GM18861 (cell line): Measurements from ENCODE around the gene STXBP1.

Experiments
- ATAC-seq: cut with Tn5 transposase; IDR thresholded peaks from one replicate; pipeline ENCODE4 v1.9.1; 2021; ENCODE audit not compliant: unreplicated experiment

The STXBP1 gene

DNA sequence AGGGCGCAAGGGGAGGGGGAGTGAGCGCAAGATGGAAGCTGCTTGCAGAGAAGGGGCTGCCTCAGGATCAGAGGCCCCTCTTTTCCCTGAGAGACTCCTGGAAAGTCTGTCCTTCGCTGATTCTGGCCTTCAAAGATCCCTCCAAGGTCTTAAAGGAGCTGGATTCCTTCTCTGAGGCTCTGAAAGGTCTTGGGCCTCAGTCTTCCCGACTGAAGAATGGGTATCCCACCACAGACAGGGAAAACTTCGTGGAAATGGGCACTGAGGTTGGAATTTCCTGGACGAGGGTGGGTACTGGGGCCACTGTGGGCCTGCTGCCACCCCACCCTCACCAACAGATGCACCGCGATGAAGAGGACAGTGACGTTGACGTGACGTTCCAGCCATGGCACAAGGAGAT is 100.3 kb downstream of the STXBP1 start:
- no peak for ATAC-seq

DNA sequence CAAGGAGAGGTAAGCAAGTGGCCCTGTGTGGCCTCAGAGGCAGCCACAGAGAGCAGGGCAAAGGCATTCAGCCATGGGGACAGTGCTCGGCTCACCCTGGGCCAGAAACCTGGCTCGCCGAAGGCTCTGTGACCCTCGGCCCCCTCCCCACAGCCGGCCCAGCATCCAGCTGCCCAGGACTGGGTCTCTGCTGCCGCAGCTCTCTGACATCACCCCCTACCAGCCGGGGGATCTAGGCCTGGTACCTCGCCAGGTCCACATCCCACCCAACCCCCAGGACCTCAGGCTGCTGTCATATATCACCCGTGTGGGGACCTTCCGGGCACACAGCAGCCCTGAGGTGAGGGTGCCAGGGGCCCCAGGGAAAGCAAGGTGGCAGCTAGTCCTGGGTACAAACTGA is 100.8 kb downstream of the STXBP1 start:
- ATAC-seq, result no peak

DNA sequence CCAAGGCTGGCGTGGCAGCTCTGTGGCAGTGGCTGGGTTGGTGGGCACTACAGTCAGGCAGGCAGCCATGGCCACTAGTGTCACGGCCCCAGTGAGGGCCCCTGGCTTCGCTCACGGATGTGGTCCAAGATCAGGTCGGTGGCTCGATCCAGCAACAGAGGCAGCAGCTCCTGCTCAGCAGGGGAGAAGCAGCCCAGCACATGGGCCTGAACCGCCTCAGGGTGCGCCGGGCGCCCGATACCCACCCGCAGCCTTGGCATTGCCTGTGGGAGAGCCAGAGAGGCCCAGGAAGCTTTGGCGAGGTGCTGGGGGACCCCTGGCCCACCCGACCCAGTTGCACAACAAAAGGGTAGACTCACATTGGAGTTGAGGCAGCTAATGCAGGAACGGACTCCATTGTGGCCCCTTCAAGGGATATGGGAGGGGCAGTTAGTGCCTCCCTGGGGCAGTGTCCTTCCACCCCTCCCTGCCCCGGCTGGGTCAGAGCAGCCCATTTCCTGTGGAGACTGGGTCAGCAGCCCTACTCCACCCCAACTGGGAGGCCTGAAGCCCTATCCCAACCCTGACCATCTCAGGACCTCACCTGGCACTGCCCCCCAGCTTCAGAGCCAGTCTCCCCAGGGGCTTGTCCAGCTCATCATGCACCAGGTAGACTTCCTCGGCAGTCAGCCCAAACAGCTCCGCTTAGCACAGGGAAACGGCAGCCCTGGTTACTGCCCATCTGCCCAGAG is 102.1 kb downstream of the STXBP1 start:
- no peak for ATAC-seq

DNA sequence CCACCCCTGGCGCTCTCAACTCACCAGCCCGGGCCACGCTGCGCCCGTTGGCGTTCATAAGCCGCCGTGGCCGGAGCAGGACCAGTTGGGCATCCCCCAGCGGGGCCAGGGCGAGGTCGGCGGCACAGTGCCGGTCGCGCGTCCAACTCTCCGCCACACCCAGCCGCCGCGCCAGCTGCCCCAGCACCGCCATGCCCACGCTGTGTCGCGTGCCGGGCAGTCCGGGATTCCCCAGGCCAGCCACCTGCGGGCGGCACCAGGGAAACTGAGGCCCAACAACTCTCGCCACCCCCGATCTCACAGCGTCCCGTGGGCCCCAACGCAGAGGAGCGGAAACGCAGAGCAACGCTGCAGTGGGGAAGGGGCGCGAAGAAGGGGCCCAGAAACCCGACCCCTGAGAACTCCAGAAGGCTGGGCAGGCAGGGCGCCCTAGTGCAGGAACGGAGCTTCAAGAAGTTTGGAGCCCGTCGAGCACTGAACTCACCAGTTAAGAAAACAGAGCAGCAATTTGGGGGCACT is 102.9 kb downstream of the STXBP1 start:
- no peak for ATAC-seq

DNA sequence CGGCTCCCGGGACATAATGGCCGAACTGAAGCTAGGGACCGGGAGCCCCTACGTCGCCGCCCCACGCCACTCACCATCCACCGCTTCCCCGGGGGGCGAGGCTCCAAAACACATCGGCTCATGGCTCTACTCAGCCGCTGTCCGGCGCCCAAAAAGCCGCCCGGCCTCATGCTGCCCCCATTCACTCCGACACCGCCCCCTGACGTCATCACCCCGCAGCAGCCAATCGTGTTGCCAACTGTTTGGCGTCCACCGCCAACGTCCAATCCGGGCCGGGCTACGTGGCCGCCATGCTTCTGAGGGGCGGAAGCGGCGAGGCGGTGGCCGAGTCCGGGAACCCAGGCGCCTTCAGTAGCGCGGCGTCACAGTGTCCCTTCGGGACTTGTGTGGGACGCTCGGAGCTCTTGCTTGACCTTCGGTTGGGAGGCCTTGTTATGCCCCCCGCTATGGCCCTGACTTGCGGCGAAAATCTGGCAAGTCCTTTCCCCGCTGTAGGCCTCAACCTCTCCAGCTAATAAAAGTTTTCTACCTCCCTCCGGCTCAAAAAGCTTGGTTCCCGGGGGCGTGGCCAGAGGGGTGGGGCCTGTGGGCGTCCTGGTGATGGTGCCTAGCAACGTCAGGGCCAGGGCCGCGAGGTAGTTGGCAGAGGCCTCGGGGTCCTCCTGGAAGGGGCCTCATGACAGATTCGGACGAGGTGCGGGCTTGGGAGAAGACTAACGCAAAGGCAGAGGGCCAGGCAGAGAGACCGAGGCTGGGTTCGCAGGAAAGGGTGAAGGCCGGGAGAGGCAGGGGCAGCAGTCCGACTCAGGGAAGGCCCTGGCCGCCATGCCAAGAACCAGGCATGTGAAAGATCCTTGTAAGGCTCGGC is 103.6 kb downstream of the STXBP1 start, which contains the start of the genes PTRH1 and TTC16:
Gene PTRH1 (minus strand): TSS at position 194 of the 868 bp plus-strand sequence. CDS start 24 bp downstream, at position 170.
Gene TTC16 (plus strand): TSS at position 610 of the 868 bp plus-strand sequence. CDS start 67 bp downstream, at position 677.
- ATAC-seq, result peak; percentile 85

DNA sequence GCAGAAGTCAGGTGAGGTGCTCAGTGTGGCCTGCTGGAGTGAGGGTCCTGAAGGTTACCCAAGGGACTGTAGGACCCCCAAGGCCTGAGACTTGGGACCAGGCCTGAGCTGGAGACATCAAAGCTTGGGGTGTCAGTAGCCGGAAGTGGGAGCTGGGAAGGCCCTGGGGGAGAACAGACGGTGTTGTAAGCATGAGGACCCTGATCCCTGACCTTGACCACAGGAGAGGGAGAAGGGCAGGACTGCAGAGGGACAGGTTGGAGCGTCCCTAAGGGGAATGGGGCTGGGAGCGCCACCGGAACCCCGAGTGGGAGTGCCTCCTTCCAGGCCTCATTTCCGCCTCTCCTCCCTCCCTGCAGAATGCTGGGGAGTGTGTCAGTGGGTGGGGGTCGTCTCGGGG is 104.3 kb downstream of the STXBP1 start:
- ATAC-seq, result no peak

DNA sequence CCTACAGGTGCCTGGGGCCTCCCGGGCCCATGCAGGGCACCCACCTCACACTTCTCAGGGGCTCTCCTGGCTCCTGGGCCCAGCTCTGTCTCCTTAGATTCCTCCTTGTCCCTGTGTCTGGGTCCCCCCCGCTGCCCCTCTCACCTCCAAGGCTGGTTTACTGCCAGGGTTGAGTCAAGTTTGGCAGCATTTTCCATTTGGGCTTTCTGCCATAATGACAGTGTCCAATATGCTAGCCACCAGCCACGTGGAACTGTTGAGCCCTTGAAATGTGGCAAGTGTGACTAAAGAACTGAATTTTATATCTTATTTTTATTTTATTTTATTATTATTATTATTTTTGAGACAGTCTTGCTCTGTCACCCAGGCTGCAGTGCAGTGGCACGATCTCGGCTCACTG is 105.7 kb downstream of the STXBP1 start:
- no peak for ATAC-seq

DNA sequence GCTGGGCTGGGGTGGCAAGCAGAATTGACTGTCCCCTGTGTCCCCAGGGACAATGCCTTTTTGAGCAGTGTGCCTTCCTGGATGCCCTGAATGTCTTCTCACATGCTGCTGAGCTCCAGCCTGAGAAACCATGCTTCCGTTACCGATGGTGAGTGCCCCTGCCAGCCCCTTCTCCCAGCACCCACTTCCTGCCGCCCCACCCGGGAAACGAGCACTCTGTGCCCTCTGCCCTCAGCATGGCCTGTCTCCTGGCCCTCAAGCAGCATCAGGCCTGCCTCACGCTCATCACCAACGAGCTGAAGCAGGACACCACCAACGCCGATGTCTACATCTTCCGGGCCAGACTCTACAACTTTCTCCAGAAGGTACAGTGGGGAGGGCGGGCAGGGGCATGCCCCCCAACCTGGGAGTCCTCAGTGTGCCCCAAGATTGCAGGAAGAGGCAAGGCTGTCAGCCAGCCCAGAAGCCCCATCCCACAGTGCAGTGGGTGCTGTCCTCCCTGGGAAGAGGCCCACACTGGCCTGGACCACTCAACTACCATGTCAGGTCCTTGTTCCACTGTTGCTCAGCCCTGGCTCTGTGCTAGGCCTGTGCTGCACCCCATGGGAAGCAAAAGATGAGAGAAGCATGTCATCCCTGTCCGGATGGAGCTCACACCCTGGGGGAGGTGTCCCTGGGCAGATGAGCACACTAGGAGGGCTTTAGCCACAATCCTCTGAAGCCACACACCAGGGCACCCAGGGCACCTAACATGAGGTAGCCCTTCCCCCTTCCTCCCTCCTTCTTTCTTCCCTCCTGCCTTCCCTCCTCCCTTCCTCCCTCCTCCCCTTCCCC is 108.2 kb downstream of the STXBP1 start:
- ATAC-seq, result no peak

DNA sequence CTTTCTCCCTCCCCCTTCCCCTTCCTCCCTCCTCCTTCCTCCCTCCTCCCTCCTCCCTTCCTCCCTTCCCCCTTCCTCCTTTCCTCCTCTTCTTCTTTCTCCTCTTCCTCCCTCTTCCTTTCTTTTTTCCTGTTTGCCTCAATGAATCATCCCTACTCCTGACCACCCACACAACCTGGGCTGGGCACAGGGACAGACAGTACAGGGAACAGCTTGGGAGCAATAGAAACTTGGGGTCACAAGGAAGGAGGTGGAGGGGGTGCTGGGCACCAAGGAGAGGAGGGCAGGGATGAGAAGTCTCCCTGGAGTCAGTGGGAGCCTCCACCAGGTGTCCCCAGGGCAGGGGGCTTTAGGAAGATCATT is 108.8 kb downstream of the STXBP1 start:
- ATAC-seq, result no peak

DNA sequence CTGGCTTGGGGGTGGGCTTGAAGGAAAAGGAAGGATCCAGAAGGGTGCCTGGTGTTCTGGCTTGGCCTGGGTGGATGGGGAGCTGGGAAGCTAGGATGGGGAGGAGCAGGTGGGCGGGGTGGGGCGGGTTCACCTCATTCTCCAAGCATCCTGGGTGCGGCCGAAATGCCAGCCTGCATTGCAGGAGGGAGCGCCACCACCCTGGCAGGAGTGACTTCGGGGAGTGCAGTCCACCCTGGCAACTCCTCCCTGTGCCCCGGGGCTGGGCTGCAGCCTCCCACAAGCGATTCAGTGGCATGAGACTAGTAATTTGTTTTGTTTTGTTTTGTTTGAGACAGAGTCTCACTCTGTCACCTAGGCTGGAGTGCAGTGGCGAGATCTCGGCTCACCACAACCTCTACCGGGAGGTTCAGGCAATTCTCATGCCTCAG is 109.3 kb downstream of the STXBP1 start:
- no peak for ATAC-seq

DNA sequence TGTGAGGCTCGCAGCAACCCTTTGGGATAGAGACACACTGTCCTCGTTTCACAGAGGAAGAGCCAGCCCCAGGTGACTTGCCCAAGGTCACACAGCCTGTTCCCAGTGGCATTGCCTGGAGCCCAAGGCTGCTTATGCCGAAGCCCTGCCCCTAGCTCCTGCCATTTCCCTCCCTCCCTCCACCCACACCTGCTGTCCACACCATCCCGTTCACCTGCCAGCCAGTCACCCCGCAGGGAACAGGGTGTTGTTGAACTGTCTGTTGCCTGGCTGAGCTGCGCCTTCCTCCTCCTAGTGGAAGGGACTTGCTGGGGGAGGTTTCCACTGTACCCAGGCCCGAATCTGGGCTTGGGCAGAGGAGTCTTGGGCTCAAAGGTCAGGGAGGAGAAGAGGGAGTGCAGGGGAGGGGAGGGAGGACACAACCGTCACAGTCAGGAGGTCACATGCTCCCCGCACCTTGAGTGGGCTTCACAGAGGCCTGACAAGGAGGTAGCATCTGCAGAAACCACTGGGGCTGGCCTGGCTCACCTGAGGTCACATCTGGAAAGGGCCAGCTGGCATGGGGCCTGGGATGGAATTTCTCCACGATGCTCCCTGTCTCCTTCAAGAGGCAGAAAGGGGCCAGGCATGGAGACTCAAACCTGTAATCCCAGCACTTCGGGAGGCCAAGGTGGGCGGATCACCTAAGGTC is 110.1 kb downstream of the STXBP1 start:
- no peak for ATAC-seq

DNA sequence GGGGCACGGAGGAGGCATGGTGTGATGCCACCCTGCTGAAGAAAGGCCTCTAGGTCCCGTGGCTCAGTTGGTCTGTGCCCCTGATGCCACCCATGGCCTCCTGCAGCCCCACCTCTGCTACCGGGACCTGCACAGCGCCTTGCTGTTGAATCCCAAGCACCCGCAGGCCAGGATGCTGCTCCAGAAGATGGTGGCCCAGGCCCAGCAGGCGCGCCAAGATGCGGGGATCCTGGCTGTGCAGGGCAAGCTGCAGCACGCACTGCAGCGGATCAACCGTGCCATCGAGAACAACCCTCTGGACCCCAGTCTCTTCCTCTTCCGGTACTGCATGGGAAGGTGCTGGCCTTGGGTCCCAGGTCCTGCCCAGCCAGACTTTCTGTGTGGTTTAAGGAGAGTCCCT is 110.9 kb downstream of the STXBP1 start:
- ATAC-seq, result no peak

DNA sequence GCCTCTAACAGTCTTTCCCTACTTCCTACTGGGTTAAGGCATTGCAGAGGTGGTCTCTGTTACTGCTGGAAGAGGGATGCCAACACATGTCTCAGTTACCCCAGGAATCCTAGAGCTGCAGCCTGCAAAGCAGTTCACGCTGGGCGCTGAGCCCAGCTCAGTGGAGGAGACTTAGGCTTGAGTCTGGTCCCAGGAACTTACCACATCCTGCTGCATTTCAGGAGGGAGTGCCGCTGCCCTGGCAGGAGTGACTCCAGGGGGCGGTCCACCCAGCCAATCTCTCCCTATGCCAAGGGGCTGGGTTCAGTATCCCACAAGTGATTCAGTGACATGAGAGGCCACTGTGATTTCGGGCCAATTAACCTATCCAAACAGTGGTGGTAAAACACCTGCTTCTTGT is 111.4 kb downstream of the STXBP1 start:
- ATAC-seq, result no peak

DNA sequence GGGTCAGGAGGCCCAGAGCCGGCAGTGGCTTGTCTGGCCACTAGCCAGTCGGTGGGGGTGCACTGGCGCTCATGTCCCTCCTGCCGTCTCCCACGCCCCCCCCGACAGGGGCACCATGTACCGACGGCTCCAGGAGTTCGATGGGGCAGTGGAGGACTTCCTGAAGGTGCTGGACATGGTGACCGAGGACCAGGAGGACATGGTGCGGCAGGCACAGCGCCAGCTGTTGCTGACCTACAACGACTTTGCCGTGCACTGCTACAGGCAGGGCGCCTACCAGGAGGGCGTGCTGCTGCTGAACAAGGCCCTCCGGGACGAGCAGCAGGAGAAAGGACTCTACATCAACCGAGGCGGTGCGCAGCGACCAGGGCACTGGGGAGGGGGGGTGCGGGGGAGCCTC is 111.9 kb downstream of the STXBP1 start:
- ATAC-seq, result no peak

DNA sequence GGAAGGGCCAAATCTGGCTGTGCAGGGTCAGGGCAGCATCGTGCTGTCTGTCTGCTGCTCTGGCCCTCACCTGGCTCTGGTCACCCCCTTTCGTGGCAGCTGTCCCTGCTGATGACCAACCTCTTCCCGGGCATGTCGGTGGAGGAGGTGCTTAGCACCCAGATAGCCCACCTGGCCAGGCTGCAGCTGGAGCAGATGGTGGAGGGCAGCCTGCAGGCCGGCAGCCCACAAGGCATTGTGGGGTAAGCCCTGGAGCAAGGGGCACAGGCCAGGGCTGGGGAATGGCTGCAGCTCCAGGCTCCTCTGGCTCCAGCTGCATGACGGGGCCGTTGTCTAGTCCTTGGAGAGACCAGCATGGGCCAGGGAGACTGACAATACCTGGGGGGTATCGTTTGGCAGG is 114.8 kb downstream of the STXBP1 start:
- no peak for ATAC-seq

DNA sequence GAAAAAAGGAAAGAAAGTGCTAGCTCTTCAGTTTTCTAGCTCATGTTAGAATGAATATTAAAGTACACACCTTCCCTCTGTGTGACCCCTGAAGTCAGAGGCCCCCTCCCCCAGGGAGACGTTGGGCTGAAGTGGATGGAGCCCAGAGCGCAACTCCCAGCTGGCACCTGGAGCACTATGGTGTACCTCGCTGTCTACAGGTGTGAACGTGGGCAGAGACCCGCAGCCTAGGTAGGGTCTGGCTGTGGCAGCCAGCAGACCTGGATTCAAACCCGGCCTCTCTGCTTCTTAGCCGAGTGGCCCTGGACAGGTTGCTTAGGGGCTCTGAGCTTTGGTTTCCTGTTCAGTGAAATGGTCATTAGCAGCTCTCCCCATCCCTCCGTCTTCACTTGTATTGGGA is 116.7 kb downstream of the STXBP1 start:
- ATAC-seq, result no peak

DNA sequence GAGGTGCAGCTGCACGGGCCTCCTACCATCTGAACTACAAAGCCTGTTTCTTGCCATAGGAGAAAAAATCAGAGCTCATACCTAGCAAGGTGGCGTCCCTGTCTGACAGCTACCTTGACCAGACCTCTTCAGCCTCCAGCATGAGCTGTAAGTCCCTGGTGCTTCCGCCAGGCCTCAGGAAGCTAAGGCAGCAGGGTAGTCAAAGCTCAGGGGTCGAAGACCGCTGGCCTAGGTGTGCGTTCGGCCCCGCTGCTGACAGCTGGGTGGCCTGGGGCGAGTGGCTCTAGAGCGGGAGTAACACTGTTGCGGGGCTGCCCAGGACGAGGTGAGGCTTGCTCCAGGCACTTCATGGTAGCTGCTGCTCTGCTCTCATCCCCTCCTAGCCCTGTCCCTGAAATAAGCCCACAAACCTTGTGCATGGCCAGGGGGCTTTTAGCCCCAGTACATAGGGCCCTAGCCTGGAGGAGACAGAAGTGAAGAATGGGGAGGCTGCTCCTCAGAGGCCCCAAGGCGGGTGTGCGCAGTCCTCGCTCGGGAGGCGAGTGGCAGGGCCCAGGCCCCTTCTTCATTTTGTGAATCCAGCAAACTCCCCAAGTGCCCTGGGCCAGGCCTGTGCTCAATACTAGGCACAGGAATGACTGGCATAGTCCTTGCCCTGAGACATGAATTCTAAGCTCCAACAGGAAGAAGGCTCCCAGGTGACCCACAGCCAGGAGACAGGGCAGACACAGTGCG is 117.6 kb downstream of the STXBP1 start:
- no peak for ATAC-seq

DNA sequence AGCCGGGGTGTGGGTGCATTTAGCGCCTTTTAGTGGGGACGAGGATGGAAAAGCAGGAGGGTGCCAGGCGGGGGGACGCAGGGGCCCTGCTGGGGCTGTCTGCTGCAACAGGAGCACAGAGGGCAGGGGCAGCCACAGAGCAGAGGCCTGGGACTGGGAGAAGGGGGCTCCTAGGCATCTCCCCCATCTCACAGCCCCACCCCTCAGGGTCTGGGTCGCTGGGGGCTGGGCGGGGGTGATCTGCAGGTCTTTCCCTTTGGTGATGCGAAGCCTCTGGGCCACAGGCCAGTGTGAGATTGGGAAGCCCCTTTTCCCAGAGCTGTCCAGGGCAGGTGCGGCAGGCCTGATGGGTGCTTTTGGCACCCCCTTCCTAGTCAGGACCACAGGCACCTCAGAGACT is 118.2 kb downstream of the STXBP1 start:
- no peak for ATAC-seq

DNA sequence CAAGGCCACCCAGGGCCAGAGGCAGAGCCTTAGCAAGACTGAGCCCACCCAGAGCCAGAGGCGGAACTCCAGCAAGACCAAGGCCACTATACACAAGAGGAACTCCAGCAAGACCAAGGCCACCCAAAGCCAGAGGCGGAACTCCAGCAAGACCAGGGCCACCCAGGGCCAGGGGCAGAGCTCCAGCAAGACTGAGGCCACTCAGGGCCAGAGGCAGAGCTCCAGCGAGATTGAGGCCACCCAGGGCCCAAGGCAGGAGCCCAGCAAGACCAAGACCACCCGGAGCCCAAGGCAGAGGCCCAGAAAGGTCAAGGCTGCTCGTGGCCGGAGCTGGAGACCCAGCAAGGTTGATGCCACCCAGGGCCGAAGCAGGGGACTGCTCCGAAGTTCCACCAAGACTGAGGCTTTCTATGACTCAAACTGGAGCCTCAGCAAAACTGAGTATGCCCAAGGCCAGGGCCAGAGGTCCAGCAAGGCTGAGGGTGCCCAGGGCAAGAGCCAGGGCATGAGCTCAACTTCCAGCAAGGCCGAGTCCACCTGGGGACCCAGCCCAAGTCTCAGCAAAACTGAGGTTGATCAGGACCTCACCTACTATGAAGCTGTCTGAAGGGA is 118.8 kb downstream of the STXBP1 start:
- ATAC-seq, result no peak
